HuH-7 (cell line): ENCODE data around the gene TRAPPC2.

Source experiments
- DNase-seq: peaks from one replicate; pipeline ENCODE4 v3.0.0; 2011; ENCODE audit warnings: low spot score

Gene TRAPPC2

DNA sequence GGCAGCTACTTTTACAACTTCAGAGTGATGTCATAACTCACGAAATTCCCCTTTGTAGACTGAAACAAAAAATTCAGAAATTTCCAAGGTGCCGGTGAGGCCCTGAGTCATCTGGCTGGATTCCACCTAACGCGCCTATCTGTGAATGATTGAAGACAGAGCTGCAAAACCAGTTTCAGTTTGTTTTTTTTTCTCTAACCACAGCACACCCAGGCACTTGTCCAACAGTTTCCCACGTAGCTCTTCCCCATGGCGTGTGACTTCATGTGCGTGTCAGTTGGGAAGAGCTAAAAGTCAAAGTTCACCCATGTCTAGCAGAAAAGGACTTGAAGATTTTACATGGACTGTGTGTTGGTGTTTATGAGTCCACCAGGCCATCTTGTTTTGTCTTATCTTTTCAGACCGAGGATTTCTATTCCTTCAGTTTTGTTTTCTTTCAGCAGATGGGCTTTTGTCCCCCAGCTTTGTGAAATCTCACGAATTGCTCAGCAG, 65.1 kb downstream of the TRAPPC2 start:
- no peak for DNase-seq

DNA sequence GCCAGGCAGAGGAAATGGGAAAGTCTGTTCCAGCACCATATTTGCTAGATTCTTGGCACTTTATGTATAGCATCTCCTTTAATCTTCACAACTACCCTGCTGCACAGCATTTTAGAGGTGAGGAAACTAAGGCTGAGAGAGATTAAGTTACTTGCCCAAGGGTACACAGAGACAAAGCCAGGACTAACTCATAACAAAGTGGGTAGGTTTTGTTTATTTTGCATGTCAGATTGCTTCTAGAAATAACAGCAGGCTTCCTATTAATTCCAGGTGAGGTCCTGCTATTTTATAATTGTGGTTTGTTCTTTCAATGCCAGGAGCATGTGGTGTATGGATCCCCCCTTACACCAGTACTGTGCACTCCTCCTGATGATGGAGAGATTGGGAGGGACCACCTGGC, 66.5 kb downstream of the TRAPPC2 start:
- DNase-seq: no peak

DNA sequence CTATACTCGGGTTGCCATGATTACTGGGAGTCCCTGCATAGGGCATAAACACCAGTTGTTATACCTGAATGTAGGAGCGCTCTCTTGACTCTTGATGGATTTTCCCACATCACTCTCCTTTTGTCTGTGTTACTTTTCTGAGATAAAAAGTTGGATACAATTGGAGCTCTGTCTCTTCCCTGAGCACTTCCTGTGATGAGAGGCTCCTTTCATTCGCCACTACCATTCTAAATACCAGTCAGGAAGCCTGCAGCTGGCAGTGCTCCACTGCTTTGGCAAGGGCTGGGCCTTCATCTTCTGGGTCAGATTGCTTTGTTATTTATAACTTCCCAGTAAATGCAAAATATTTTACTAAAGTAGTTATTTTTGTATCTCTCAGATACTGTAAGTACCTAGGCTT, 67.6 kb downstream of the TRAPPC2 start:
- no peak for DNase-seq

DNA sequence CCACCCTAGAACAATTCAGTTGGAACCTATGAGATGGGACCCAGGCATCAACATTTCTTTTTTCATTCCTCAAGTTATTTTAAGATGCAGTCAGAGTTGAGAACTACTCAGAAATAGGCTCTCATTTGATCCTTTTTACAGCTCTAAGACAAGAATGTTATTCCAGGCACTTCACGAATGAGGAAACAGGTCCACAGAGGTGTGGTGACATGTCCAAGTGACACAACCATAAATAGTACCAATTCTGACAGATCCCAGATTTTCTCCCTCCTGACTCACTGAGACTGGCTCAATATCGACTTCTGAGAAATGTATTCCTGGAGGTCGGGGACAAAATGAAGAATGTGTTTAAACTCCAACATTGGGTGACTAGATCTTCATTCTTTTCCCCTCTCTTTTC, 70.4 kb downstream of the TRAPPC2 start:
- DNase-seq: no peak

DNA sequence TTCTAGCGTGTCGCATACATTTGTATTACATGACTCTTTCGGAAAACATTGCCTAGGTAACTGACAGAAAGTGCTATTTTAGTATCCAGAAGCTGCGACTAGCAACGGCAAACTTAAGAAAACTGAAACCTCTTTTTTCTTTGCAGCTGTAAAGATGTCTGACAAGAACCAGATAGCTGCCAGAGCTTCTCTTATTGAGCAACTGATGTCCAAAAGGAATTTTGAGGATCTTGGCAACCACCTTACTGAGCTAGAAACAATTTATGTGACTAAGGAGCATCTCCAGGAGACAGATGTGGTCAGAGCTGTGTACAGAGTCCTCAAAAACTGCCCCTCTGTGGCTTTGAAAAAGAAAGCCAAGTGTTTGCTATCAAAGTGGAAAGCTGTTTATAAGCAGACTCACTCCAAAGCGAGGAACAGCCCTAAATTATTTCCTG, 72.0 kb downstream of the TRAPPC2 start:
- DNase-seq: no peak
